ENCODE measurements around the gene G6PC1. TPM values are rescaled to one million over a fixed set of nuclear protein-coding genes. Genes with fewer than 3 reads are reported as not detected.
"Not testable (repeated sequence)": the region's sequence is repeated elsewhere in the genome, so short reads cannot be mapped to it uniquely, and the experiment has no call there.

The G6PC1 gene
- total RNA-seq, 2 experiments from 2014 or later, result not detected

GRCh38 chr17:42880776-42881310 is 19.8 kb upstream of the G6PC1 start:
- no peaks in the 10 kb centered on the region for H3K9me3 Mint-ChIP-seq
- H3K36me3 Mint-ChIP-seq (ENCODE audit: low read depth), result no peaks in the 10 kb centered on the region
- peaks cover 27% of the 10 kb centered on the region for H3K27me3 Mint-ChIP-seq
- no peak overlapping the region for H3K27ac Mint-ChIP-seq
- H3K4me3 Mint-ChIP-seq, result no peak overlapping the region
- ChIA-PET POLR2A (no interaction called here), CTCF (no interaction called here)
- no peak for DNase-seq
- no peaks in the 10 kb centered on the region for H3K4me1 Mint-ChIP-seq

- peaks cover 25% of the 10 kb centered on the region for H3K27me3 Mint-ChIP-seq
- CTCF ChIA-PET; H3K36me3 Mint-ChIP-seq (ENCODE audit: low read depth); H3K9me3 Mint-ChIP-seq; H3K4me3 Mint-ChIP-seq; POLR2A ChIA-PET; H3K27ac Mint-ChIP-seq; H3K4me1 Mint-ChIP-seq; DNase-seq: not testable (repeated sequence)
Measured at GRCh38 chr17:42881706-42882105, 18.9 kb upstream of the G6PC1 start.

- CTCF ChIA-PET, result no interaction called here
- Mint-ChIP-seq H3K36me3 (ENCODE audit: low read depth) (no peaks in the 10 kb centered on the region), H3K4me3 (no peak overlapping the region), H3K9me3 (no peaks in the 10 kb centered on the region), H3K27ac (no peak overlapping the region), H3K27me3 (peaks cover 23% of the 10 kb centered on the region), H3K4me1 (no peaks in the 10 kb centered on the region)
- POLR2A ChIA-PET, result no interaction called here
- no peak for DNase-seq
Measured at GRCh38 chr17:42882166-42882565, 18.4 kb upstream of the G6PC1 start.

GRCh38 chr17:42883802-42884558 is 16.6 kb upstream of the G6PC1 start:
- Mint-ChIP-seq H3K27ac (no peak overlapping the region), H3K4me1 (no peaks in the 10 kb centered on the region), H3K27me3 (peaks cover 10% of the 10 kb centered on the region), H3K9me3 (no peaks in the 10 kb centered on the region), H3K4me3 (no peak overlapping the region), H3K36me3 (ENCODE audit: low read depth) (no peaks in the 10 kb centered on the region)
- POLR2A ChIA-PET, result no interaction called here
- CTCF ChIA-PET, result interaction anchor here (0.6 kb wide), 1 partner anchor 185 kb away, joined by 5 read pairs; no protein-coding TSS in a partner anchor
- no peak for DNase-seq

GRCh38 chr17:42885806-42886205 is 14.8 kb upstream of the G6PC1 start:
- H3K27me3 Mint-ChIP-seq, result peaks cover 11% of the 10 kb centered on the region
- not testable (repeated sequence) for H3K36me3 Mint-ChIP-seq (ENCODE audit: low read depth); H3K4me3 Mint-ChIP-seq; H3K27ac Mint-ChIP-seq; H3K9me3 Mint-ChIP-seq; DNase-seq; H3K4me1 Mint-ChIP-seq
- POLR2A ChIA-PET, result interaction anchor here (0.6 kb wide), 1 partner anchor 111 kb away, joined by 3 read pairs; no protein-coding TSS in a partner anchor
- CTCF ChIA-PET, result interaction anchor here (0.6 kb wide), 1 partner anchor 158 kb away, joined by 3 read pairs; no protein-coding TSS in a partner anchor

GRCh38 chr17:42886283-42887176 is 14.1 kb upstream of the G6PC1 start:
- Mint-ChIP-seq H3K27ac (no peak overlapping the region), H3K4me1 (no peaks in the 10 kb centered on the region), H3K36me3 (ENCODE audit: low read depth) (no peaks in the 10 kb centered on the region), H3K4me3 (no peak overlapping the region), H3K27me3 (peaks cover 7% of the 10 kb centered on the region), H3K9me3 (no peaks in the 10 kb centered on the region)
- DNase-seq, result no peak
- POLR2A ChIA-PET, result interaction anchor here (0.6 kb wide), 1 partner anchor 111 kb away, joined by 3 read pairs; no protein-coding TSS in a partner anchor
- CTCF ChIA-PET, result interaction anchor here (0.6 kb wide), 1 partner anchor 421 kb away, joined by 4 read pairs; no protein-coding TSS in a partner anchor

- H3K36me3 Mint-ChIP-seq (ENCODE audit: low read depth), result no peaks in the 10 kb centered on the region
- no peaks in the 10 kb centered on the region for H3K9me3 Mint-ChIP-seq
- no peak overlapping the region for H3K4me3 Mint-ChIP-seq
- CTCF ChIA-PET, result interaction anchor here (0.6 kb wide), 1 partner anchor 116 kb away, joined by 3 read pairs; no protein-coding TSS in a partner anchor
- H3K27ac Mint-ChIP-seq, result no peak overlapping the region
- POLR2A ChIA-PET, result no interaction called here
- peaks cover 2% of the 10 kb centered on the region for H3K4me1 Mint-ChIP-seq
- no peak for DNase-seq
- H3K27me3 Mint-ChIP-seq, result peaks cover 22% of the 10 kb centered on the region
Measured at GRCh38 chr17:42889809-42890208, 10.8 kb upstream of the G6PC1 start.

- H3K9me3 Mint-ChIP-seq, result no peaks in the 10 kb centered on the region
- H3K36me3 Mint-ChIP-seq (ENCODE audit: low read depth), result no peaks in the 10 kb centered on the region
- H3K4me3 Mint-ChIP-seq, result no peak overlapping the region
- H3K27ac Mint-ChIP-seq, result no peak overlapping the region
- no peak for DNase-seq
- ChIA-PET POLR2A (no interaction called here), CTCF (no interaction called here)
- H3K27me3 Mint-ChIP-seq, result peaks cover 19% of the 10 kb centered on the region
- peaks cover 2% of the 10 kb centered on the region for H3K4me1 Mint-ChIP-seq
Measured at GRCh38 chr17:42891539-42892152, 9.0 kb upstream of the G6PC1 start.

- DNase-seq, result no peak
- ChIA-PET CTCF (interaction anchor here (0.6 kb wide), 1 partner anchor 869 kb away, joined by 3 read pairs; no protein-coding TSS in a partner anchor), POLR2A (no interaction called here)
- no peaks in the 10 kb centered on the region for H3K36me3 Mint-ChIP-seq (ENCODE audit: low read depth)
- H3K27me3 Mint-ChIP-seq, result peaks cover 19% of the 10 kb centered on the region
- H3K4me3 Mint-ChIP-seq, result no peak overlapping the region
- H3K27ac Mint-ChIP-seq, result no peak overlapping the region
- H3K4me1 Mint-ChIP-seq, result peaks cover 2% of the 10 kb centered on the region
- H3K9me3 Mint-ChIP-seq, result no peaks in the 10 kb centered on the region
Measured at GRCh38 chr17:42893359-42893758, 7.2 kb upstream of the G6PC1 start.

GRCh38 chr17:42894283-42895184 is 6.1 kb upstream of the G6PC1 start:
- H3K27ac Mint-ChIP-seq, result no peak overlapping the region
- H3K36me3 Mint-ChIP-seq (ENCODE audit: low read depth), result no peaks in the 10 kb centered on the region
- CTCF ChIA-PET, result interaction anchor here (1.1 kb wide), 1 partner anchor 9 kb away, joined by 3 read pairs; no protein-coding TSS in a partner anchor
- peaks cover 21% of the 10 kb centered on the region for H3K27me3 Mint-ChIP-seq
- no peaks in the 10 kb centered on the region for H3K9me3 Mint-ChIP-seq
- H3K4me3 Mint-ChIP-seq, result no peak overlapping the region
- DNase-seq, result no peak
- POLR2A ChIA-PET, result no interaction called here
- H3K4me1 Mint-ChIP-seq, result peaks cover 2% of the 10 kb centered on the region

GRCh38 chr17:42895185-42895555 is 5.4 kb upstream of the G6PC1 start:
- Mint-ChIP-seq H3K36me3 (ENCODE audit: low read depth) (no peaks in the 10 kb centered on the region), H3K4me1 (peaks cover 2% of the 10 kb centered on the region), H3K27ac (no peak overlapping the region), H3K9me3 (no peaks in the 10 kb centered on the region), H3K27me3 (peaks cover 20% of the 10 kb centered on the region), H3K4me3 (no peak overlapping the region)
- ChIA-PET POLR2A (no interaction called here), CTCF (no interaction called here)
- no peak for DNase-seq

All from activated CD4-positive, alpha-beta T cell treated with anti-CD3 and anti-CD28 coated beads, Interleukin-2, amount 10 ng/mL, durations not matched to agents 7 days and 5 days (primary cell).